OCI-M1 (cell line): ENCODE results near the gene INHBE.
"Not testable (repeated sequence)": the region's sequence is repeated elsewhere in the genome, so short reads cannot be mapped to it uniquely, and the experiment has no call there.

ENCODE experiments used
- DNase-seq: peaks from one replicate; lab custom pipeline; 2025; lab: John Stamatoyannopoulos, UW

INHBE gene

DNA sequence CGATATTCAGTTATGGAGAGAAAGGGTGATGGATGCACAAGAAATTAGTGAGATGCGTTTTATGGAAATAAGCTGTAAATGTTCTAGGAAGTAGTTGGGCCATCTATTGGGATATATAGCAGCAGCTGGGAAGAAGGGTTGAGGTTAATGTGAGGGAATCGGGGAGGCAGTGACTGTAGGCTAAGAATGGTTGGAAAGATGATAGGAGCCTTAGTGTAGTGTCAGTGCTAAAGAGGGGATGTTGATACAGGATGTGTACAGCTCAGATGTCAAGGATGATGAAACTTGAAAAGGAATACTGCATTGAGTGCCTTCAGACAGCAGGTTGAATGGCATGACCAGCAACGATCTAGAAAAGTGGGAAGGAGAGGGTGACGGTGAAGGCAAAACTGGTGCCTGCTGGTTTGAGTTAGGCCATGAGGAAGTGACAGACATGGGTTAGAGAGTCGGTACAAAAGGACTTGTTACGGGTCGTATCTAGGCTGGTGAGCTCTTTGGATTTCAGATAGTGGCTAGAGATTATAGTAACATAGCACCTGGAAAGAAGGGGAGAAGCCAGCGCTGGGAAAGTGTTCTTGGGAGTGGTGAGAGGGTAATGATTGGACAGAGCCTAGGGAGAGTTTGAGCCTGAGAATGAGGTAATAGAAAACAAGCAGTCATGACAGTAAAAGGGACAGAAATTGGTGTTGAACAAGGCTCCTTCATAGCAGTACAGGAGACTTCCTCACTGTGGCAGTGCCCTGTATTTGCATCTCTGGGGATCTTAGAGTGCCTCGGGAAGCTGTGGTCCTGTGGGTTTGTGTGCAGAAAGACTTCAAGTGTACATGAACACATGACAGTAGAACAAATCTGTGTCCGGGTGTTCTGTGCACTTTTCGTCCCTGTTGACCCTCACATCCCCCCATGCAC, 42.4 kb downstream of the INHBE start:
- DNase-seq = no peak

DNA sequence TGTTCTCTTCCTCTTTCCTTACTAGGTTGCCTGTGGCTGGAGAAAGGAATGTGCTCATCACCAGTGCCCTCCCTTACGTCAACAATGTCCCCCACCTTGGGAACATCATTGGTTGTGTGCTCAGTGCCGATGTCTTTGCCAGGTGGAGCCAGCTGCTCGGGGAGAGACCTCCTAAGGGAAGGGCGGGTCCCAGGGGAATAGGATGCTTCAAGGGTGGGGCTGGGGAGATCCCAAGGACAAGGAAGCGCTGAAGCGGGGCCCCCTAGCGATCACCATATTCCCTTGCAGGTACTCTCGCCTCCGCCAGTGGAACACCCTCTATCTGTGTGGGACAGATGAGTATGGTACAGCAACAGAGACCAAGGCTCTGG, 43.0 kb downstream of the INHBE start:
- DNase-seq = no peak

DNA sequence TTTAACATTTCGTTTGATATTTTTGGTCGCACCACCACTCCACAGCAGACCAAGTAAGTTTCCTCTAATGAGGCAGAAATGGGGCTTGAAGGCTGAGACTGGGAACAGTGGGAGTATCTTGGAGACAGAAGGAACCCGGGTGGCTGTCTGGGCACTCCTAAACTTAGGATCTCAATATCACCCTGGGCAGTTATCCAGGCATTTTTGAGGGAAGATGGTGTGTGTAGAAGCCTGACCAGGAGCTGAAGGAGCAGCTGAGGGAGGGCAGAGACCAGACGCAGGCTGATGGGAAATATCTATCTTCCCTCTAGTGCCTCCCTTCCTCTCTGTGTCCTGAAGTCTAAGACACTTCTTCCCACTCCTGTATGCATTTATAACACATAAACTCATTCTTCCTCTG, 43.5 kb downstream of the INHBE start:
- DNase-seq = no peak

DNA sequence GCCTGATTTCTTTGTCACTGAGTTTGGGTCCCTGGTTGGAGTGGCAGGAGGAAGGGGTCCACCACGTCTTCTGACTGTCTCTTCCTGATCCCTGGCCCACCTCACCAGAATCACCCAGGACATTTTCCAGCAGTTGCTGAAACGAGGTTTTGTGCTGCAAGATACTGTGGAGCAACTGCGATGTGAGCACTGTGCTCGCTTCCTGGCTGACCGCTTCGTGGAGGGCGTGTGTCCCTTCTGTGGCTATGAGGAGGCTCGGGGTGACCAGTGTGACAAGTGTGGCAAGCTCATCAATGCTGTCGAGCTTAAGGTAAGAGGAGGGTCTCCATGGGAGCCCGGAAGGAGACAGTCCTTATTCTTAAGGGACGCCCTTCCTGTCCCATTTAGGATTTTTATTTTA, 45.1 kb downstream of the INHBE start:
- no peak for DNase-seq

DNA sequence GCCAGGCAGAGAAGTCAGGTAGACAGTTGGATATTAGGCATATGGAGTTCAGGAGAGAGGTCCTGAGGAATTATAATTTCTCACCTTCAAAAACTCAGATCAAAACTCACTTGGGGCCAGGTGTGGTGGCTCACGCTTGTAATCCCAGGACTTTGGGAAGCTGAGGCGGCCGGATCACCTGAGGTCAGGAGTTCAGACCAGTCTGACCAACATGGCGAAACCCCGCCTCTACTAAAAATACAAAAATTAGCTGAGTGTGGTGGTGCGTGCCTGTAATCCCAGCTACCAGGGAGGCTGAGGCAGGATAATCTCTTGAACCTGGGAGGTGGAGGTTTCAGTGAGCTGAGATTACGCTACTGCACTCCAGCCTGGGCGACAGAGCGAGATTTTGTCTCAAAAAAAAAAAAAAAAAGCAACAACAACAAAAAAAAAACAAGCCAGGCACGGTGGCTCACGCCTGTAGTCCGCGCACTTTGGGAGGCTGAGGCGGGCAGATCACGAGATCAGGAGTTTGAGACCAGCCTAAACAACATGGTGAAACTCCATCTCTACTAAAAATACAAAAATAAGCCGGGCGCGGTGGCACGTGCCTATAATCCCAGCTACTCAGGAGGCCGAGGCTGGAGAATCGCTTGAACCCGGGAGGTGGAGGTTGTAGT, 47.3 kb downstream of the INHBE start:
- not testable (repeated sequence) for DNase-seq

DNA sequence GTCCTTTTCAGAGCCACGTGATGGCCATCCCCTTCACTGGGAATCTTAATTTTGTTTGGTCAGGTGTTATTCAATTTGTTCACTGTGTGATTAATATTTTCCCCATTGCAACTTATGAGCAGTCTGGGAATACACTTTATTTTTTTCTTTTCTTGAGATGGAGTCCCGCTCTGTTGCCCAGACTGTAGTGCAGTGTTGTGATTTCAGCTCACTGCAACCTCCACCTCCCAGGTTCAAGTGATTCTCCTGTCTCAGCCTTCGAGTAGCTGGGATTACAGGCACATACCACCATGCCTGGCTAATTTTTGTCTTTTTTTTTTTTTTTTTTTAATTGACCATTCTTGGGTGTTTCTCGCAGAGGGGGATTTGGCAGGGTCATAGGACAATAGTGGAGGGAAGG, 51.4 kb downstream of the INHBE start:
- DNase-seq = not testable (repeated sequence)
